ENCODE results near the gene PCDH15. TPM values are rescaled to one million over a fixed set of nuclear protein-coding genes. Genes with fewer than 3 reads are reported as not detected.

PCDH15 gene
- total RNA-seq, 6 donors from 2014 or later, result 0.59 to 1.9 (median 1.1) TPM

DNA sequence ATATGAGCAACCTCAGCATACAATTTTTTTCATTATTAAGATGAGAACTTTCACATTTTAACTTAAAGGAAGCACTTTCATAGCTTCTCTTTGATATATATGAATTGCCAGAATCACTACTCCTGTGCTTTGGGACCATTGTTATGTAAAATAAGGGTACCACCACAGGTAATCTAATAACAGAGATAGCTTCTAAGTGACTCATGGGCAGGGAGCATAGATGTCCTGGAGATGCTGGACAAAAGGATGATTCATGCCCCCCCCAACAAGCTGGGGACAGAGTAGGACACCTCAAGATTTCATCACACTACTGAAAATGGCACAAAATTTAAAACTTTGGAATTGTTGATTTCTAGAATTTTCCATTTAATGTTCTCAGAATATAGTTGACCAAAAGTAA, 641.1 kb downstream of the PCDH15 start:
- TF ChIP-seq CTCF (IDR thresholded peaks at IDR 0.05), result no peak
- TF ChIP-seq EP300 (IDR thresholded peaks at IDR 0.05), result no peak
- TF ChIP-seq POLR2AphosphoS5 (IDR thresholded peaks at IDR 0.05), result no peak
- no peak for TF ChIP-seq POLR2A (IDR thresholded peaks at IDR 0.05)
- ATAC-seq (ENCODE audit: low FRiP score in 2 of 2) (no peak), DNase-seq (no peak)
- Histone ChIP-seq H3K27ac (no peak overlapping the region), H3K9me3 (no peaks in the 10 kb centered on the region), H3K4me1 (no peaks in the 10 kb centered on the region), H3K4me3 (no peak overlapping the region), H3K27me3 (no peaks in the 10 kb centered on the region), H3K36me3 (no peaks in the 10 kb centered on the region)

DNA sequence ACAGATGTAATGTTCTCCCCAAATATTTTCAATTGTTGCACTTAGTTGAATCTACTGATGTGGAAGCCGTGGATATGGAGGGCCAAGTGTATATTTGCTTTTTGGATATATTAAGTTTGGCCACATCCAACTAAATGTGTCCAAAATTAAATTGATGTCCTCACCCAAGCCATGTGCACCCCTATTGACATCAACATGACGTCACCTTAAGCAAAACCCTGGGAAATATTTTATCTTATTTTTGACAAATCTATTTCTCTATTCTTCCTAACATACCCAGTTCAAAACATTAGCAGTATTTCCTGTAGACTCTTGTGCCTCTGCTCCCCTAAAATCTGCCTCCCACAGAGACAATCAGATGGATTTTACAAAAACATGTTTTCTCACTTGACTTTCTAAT, 652.5 kb downstream of the PCDH15 start:
- Histone ChIP-seq H3K27me3 (no peaks in the 10 kb centered on the region), H3K4me3 (no peak overlapping the region), H3K4me1 (no peaks in the 10 kb centered on the region), H3K36me3 (no peaks in the 10 kb centered on the region), H3K9me3 (no peaks in the 10 kb centered on the region), H3K27ac (no peak overlapping the region)
- no peak for ATAC-seq (ENCODE audit: low FRiP score in 2 of 2)
- DNase-seq, result no peak
- no peak for TF ChIP-seq EP300 (IDR thresholded peaks at IDR 0.05)
- no peak for TF ChIP-seq POLR2A (IDR thresholded peaks at IDR 0.05)
- TF ChIP-seq POLR2AphosphoS5 (IDR thresholded peaks at IDR 0.05), result no peak
- WGBS, 2 donors, result 86 to 89% methylated on average over 2 of the region's 2 CpGs

DNA sequence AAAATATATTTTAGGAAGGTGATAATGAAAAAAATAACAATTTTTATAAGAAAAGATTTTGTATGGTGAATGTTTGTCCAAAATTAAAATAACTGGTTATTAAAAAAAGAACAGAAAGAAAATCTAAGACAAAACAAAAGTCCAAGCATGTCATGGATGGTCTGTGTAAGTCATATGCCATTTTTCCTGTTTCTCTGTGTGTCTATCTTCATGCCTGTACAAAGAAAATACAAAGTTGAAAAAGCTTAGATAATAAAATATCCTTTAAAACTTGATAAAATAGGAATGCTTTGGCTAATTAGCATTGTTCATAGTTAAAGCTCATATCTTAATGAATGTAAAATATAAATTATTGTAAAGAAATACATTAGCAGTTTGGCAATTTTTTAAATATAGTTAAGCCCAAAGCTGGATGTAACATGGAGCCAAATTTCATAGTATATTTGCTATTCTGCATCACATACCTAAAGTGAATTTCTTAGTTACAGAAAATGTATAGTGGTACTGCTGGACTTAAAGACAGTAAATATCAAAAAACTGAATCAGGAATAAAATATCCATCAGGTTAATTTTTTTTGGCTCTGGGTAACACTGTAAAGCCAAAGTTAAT, 661.1 kb downstream of the PCDH15 start:
- no peak for ATAC-seq (ENCODE audit: low FRiP score in 2 of 2)
- H3K27me3 ChIP-seq, result no peaks in the 10 kb centered on the region
- peaks cover 0 to 9% (median 0%) of the 10 kb centered on the region in 4 donors for H3K9me3 ChIP-seq
- no peaks in the 10 kb centered on the region for H3K4me1 ChIP-seq
- TF ChIP-seq EP300 (IDR thresholded peaks at IDR 0.05), result no peak
- no peak for TF ChIP-seq CTCF (IDR thresholded peaks at IDR 0.05)
- TF ChIP-seq POLR2A (IDR thresholded peaks at IDR 0.05), result no peak
- no peak for TF ChIP-seq POLR2AphosphoS5 (IDR thresholded peaks at IDR 0.05)
- no peaks in the 10 kb centered on the region for H3K36me3 ChIP-seq
- no peak overlapping the region for H3K27ac ChIP-seq
- no peak for DNase-seq
- no peak overlapping the region for H3K4me3 ChIP-seq

DNA sequence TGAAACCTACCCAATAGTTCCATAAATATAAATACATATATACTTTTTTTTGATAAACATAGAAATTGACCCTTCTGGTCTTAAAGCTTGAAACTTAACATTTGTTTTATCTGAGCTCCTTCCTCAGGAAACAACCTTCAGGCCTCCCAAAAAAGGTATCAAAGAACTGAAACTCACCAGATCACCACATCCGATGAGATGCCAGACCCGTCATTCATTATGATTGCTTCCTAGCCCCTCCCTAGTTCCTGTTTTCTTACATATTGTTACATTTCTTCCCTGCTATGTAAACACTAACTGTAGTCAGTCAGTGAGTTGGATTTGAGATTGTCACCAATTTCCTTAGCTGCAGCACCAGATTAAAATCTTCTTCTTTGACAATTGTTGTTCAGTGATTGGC, 663.6 kb downstream of the PCDH15 start:
- no peak for TF ChIP-seq POLR2AphosphoS5 (IDR thresholded peaks at IDR 0.05)
- TF ChIP-seq CTCF (IDR thresholded peaks at IDR 0.05), result no peak
- Histone ChIP-seq H3K4me1 (no peaks in the 10 kb centered on the region), H3K27ac (no peak overlapping the region), H3K4me3 (no peak overlapping the region), H3K36me3 (no peaks in the 10 kb centered on the region), H3K27me3 (no peaks in the 10 kb centered on the region), H3K9me3 (peaks cover 0 to 9% (median 0%) of the 10 kb centered on the region in 4 donors)
- 52 to 62% methylated on average over 2 of the region's 2 CpGs for WGBS, 2 donors
- DNase-seq, result no peak
- ATAC-seq (ENCODE audit: low FRiP score in 2 of 2), result no peak

DNA sequence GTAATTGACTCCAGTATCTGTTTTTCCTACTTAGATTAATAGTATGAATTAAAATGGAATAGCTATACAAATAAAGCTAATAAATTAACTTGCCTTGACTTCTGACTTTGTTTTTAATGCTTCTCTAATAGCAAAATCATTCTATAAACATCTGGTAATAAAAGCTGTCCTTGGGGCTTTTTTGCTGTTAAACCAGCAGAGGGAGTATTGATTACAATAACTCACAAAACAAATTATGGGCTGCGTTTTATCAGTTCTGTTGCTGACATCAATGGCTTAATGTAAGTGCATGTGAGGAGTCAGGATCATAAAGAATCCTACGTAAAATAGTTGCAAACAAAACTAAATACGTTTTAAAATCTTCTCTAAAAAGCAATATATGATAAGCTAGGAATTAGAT, 667.8 kb downstream of the PCDH15 start:
- no peaks in the 10 kb centered on the region for H3K36me3 ChIP-seq
- no peaks in the 10 kb centered on the region for H3K4me1 ChIP-seq
- DNase-seq (no peak), ATAC-seq (ENCODE audit: low FRiP score in 2 of 2) (no peak)
- no peak overlapping the region for H3K27ac ChIP-seq
- TF ChIP-seq POLR2A (IDR thresholded peaks at IDR 0.05) (no peak), EP300 (IDR thresholded peaks at IDR 0.05) (no peak), POLR2AphosphoS5 (IDR thresholded peaks at IDR 0.05) (no peak), CTCF (IDR thresholded peaks at IDR 0.05) (no peak)
- H3K9me3 ChIP-seq, result no peaks in the 10 kb centered on the region
- H3K4me3 ChIP-seq, result no peak overlapping the region
- no peaks in the 10 kb centered on the region for H3K27me3 ChIP-seq
- 37 to 45% methylated on average over 3 of the region's 3 CpGs for WGBS, 2 donors
